Smooth muscle cell (in vitro differentiated cells): ENCODE data around the gene ADISSP. TPM values are rescaled to one million over a fixed set of nuclear protein-coding genes. Genes with fewer than 3 reads are reported as not detected.
A peak's percentile ranks its signal among the peaks of the same experiment; 100 is the strongest.
"Not testable (repeated sequence)": the region's sequence is repeated elsewhere in the genome, so short reads cannot be mapped to it uniquely, and the experiment has no call there.

Experiments used
- DNase-seq: peaks from one replicate; lab custom pipeline; 2025; ENCODE audit not compliant: unreplicated experiment; lab: John Stamatoyannopoulos, UW
- H2AFZ ChIP-seq: fragments of 200-600 bp; sonication (generic); 2 replicates; pipeline ENCODE4 v1.6.0; 2016; ENCODE audit warnings: antibody characterized with exemption, low read depth, mild to moderate bottlenecking
- H3F3A ChIP-seq: fragments of 200-600 bp; sonication (generic); 2 replicates; pipeline ENCODE4 v1.6.0; 2017; ENCODE audit warnings: antibody characterized with exemption, low read depth
- H3K27ac ChIP-seq: fragments of 200-600 bp; sonication (generic); 2 replicates; pipeline ENCODE4 v1.5.1; 2016; ENCODE audit warnings: low read depth, mild to moderate bottlenecking
- H3K27me3 ChIP-seq: fragments of 200-600 bp; sonication (generic); 2 replicates; pipeline ENCODE4 v1.6.1; 2016; ENCODE audit warnings: low read depth, mild to moderate bottlenecking
- H3K36me3 ChIP-seq: fragments of 200-600 bp; sonication (generic); 2 replicates; pipeline ENCODE4 v1.5.1; 2016; ENCODE audit warnings: low read depth
- H3K4me1 ChIP-seq: fragments of 200-600 bp; sonication (generic); 2 replicates; pipeline ENCODE4 v1.5.1; 2016; ENCODE audit warnings: low read depth
- H3K4me2 ChIP-seq: fragments of 200-600 bp; sonication (generic); 2 replicates; pipeline ENCODE4 v1.6.0; 2016; ENCODE audit warnings: mild to moderate bottlenecking
- H3K4me3 ChIP-seq: fragments of 200-600 bp; sonication (generic); 2 replicates; pipeline ENCODE4 v1.5.1; 2016; ENCODE audit warnings: mild to moderate bottlenecking
- H3K79me2 ChIP-seq: fragments of 200-600 bp; sonication (generic); 2 replicates; pipeline ENCODE4 v1.6.0; 2016; ENCODE audit warnings: low read depth, mild to moderate bottlenecking
- H3K9ac ChIP-seq: fragments of 200-600 bp; sonication (generic); 2 replicates; pipeline ENCODE4 v1.6.0; 2016; ENCODE audit warnings: low read depth
- H3K9me3 ChIP-seq: fragments of 200-600 bp; sonication (generic); replicated peaks from 2 replicates; pipeline ENCODE4 v1.5.1; 2016; ENCODE audit warnings: low read depth
- H4K20me1 ChIP-seq: fragments of 200-600 bp; sonication (generic); 2 replicates; pipeline ENCODE4 v1.6.0; 2016; ENCODE audit warnings: low read depth
- CTCF ChIP-seq: fragments of 200-600 bp; sonication (generic); IDR thresholded peaks from 2 replicates; pipeline ENCODE4 v1.5.1; 2017; ENCODE audit warnings: borderline replicate concordance, mild to moderate bottlenecking, antibody characterized with exemption; ENCODE audit not compliant: insufficient read depth, poor library complexity, severe bottlenecking
- WGBS: methylation state at CpG from one replicate; pipeline ENCODE4 v1.1.7; 2016; ENCODE audit warnings: low lambda C conversion rate; 5-methylcytosine and 5-hydroxymethylcytosine counted together
- polyA plus RNA-seq: library from polyadenylated mRNA; unstranded; fragments of >200 nt; fragmentation: Nextera tagmentation; extraction: Ambion mirVana; gene quantifications from 2 replicates; pipeline ENCODE4 v1.2.1, GENCODE V29; 2016
- total RNA-seq: library from RNA; depleted of rRNA; stranded (reverse); fragments of >200 nt; gene quantifications from 2 replicates; pipeline ENCODE4 v1.2.3, GENCODE V29; 2014

Gene ADISSP
- total and polyA plus RNA-seq, 2 experiments from 2014 or later: 7.6 to 46.7 TPM

GRCh38 chr20:3796477-3797225 lies 29.1 kb upstream of the ADISSP start:
- peak overlapping the region; percentile 73 for H3K4me3 ChIP-seq
- peak overlapping the region; percentile 1 for H3K9ac ChIP-seq
- peaks cover 5% of the 10 kb centered on the region for H4K20me1 ChIP-seq
- no peaks in the 10 kb centered on the region for H3K27me3 ChIP-seq
- no peak for TF ChIP-seq CTCF
- WGBS: 13% methylated on average over 27 of the region's 33 CpGs
- no peak overlapping the region for H2AFZ ChIP-seq
- H3K27ac ChIP-seq: no peak overlapping the region
- H3K4me1 ChIP-seq: peaks cover 23% of the 10 kb centered on the region
- DNase-seq: no peak
- H3K9me3 ChIP-seq: no peaks in the 10 kb centered on the region
- peak overlapping the region; percentile 94 for H3K4me2 ChIP-seq
- H3K79me2 ChIP-seq: no peaks in the 10 kb centered on the region
- H3F3A ChIP-seq: no peaks in the 10 kb centered on the region
- no peaks in the 10 kb centered on the region for H3K36me3 ChIP-seq

GRCh38 chr20:3795511-3796468 lies 28.2 kb upstream of the ADISSP start, which contains the start of gene CDC25B:
Gene CDC25B (plus strand): TSS chr20:3796310. CDS start chr20:3796532, 222 bp downstream.
- Histone ChIP-seq H3K27ac (peak within 1 kb of the TSS; percentile 70), H3K4me2 (peak within 1 kb of the TSS; percentile 94), H3K4me3 (peak within 1 kb of the TSS; percentile 73), H2AFZ (peak within 1 kb of the TSS; percentile 89), H3K36me3 (no peaks in the 10 kb centered on the region), H4K20me1 (peaks cover 5% of the 10 kb centered on the region), H3K4me1 (peaks cover 23% of the 10 kb centered on the region), H3K9ac (peak within 1 kb of the TSS; percentile 83), H3K79me2 (no peaks in the 10 kb centered on the region), H3F3A (no peaks in the 10 kb centered on the region), H3K27me3 (no peaks in the 10 kb centered on the region), H3K9me3 (no peaks in the 10 kb centered on the region)
- peak; percentile 32 for TF ChIP-seq CTCF
- peak; percentile 63 for DNase-seq
- 5% methylated on average over 46 of the region's 69 CpGs for WGBS

GRCh38 chr20:3794701-3795420 lies 27.3 kb upstream of the ADISSP start:
- WGBS: 88% methylated on average over 25 of the region's 25 CpGs
- Histone ChIP-seq H3K27ac (no peak overlapping the region), H3K4me2 (peak overlapping the region; percentile 94), H3F3A (no peaks in the 10 kb centered on the region), H3K27me3 (no peaks in the 10 kb centered on the region), H3K79me2 (no peaks in the 10 kb centered on the region), H3K4me3 (peak overlapping the region; percentile 73), H2AFZ (no peak overlapping the region), H4K20me1 (peaks cover 5% of the 10 kb centered on the region), H3K4me1 (peaks cover 18% of the 10 kb centered on the region), H3K36me3 (no peaks in the 10 kb centered on the region), H3K9ac (no peak overlapping the region), H3K9me3 (no peaks in the 10 kb centered on the region)
- no peak for TF ChIP-seq CTCF
- no peak for DNase-seq

GRCh38 chr20:3794168-3794567 lies 26.6 kb upstream of the ADISSP start:
- WGBS: 91% methylated on average over 3 of the region's 3 CpGs
- H3K27me3 ChIP-seq, H3K79me2 ChIP-seq, H2AFZ ChIP-seq, H3F3A ChIP-seq, H3K9me3 ChIP-seq, H3K36me3 ChIP-seq, DNase-seq, H3K4me2 ChIP-seq, H3K9ac ChIP-seq, H3K27ac ChIP-seq, H4K20me1 ChIP-seq, H3K4me3 ChIP-seq: not testable (repeated sequence)
- peaks cover 14% of the 10 kb centered on the region for H3K4me1 ChIP-seq

GRCh38 chr20:3789201-3789600 lies 21.6 kb upstream of the ADISSP start:
- H4K20me1 ChIP-seq: peaks cover 19% of the 10 kb centered on the region
- H3K4me2 ChIP-seq, H3K36me3 ChIP-seq, DNase-seq, H2AFZ ChIP-seq, H3K4me1 ChIP-seq, H3F3A ChIP-seq, H3K4me3 ChIP-seq, H3K9ac ChIP-seq, H3K27me3 ChIP-seq, H3K9me3 ChIP-seq, H3K27ac ChIP-seq: not testable (repeated sequence)
- H3K79me2 ChIP-seq: peaks cover 16% of the 10 kb centered on the region
- WGBS: 81% methylated on average over 4 of the region's 4 CpGs
